B cell (primary cell): ENCODE measurements around the gene BNIP2.

ENCODE experiments used
- EZH2 ChIP-seq: IDR thresholded peaks from 2 replicates; pipeline ENCODE4 v1.6.1; 2012; ENCODE audit warnings: borderline replicate concordance, low read depth, mild to moderate bottlenecking, moderate library complexity, low read length; ENCODE audit not compliant: insufficient read depth, poor library complexity, severe bottlenecking
- TF ChIP-seq, protein P1 (sequence below): fragments of 200-600 bp; IDR thresholded peaks from one replicate; pipeline ENCODE4 v1.8.0; 2022; ENCODE audit warnings: antibody characterized with exemption, mild to moderate bottlenecking

DNA sequence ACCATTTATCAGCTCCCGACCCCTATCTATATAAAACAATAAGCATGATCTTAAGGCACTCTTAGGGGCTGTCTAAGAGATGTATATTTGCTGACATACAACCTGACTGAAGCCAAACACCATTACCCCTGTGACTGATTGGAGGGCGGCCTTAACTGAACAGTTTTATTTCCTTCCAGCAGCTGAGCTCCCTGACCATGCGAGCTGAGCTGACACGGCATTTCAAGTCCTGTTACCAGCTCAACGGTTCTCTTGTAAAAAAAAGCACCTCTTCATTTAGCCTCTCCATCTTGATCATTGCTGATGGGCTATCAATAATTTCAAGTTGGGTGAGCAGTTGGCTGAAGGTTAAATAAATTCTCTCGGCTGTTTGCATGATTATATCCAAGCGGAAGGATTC is 33.4 kb upstream of the BNIP2 start:
- TF ChIP-seq, protein P1, sequence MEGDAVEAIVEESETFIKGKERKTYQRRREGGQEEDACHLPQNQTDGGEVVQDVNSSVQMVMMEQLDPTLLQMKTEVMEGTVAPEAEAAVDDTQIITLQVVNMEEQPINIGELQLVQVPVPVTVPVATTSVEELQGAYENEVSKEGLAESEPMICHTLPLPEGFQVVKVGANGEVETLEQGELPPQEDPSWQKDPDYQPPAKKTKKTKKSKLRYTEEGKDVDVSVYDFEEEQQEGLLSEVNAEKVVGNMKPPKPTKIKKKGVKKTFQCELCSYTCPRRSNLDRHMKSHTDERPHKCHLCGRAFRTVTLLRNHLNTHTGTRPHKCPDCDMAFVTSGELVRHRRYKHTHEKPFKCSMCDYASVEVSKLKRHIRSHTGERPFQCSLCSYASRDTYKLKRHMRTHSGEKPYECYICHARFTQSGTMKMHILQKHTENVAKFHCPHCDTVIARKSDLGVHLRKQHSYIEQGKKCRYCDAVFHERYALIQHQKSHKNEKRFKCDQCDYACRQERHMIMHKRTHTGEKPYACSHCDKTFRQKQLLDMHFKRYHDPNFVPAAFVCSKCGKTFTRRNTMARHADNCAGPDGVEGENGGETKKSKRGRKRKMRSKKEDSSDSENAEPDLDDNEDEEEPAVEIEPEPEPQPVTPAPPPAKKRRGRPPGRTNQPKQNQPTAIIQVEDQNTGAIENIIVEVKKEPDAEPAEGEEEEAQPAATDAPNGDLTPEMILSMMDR, result no peak
- TF ChIP-seq EZH2, result no peak
